Activated T-cell treated with anti-CD3 and anti-CD28 coated beads, Interleukin-2, amount 50 U/mL, for 1 hour (primary cell): ENCODE results near the gene CD164L2.
A peak's percentile ranks its signal among the peaks of the same experiment; 100 is the strongest.

Experiments used
- DNase-seq: peaks from one replicate; pipeline ENCODE4 v3.0.0-alpha.2; 2020

CD164L2 gene

DNA sequence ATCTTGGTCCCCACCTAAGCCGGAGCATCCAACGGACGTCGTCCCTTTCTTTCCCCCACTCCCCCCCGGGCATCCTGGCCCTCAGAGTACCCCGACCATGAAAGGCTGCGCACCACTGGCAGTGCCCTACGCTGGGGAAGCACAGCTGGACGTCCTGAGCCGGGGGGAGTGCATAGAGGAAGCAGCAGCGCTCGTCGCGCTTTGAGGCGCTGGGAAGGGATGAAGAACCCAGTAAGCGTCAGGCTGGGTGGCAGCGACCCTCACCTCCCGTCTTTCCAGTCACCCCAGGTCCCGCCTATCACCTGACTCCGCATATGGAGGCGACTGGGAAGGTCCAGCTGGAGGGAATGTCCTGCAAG is 22.1 kb downstream of the CD164L2 start:
- no peak for DNase-seq

DNA sequence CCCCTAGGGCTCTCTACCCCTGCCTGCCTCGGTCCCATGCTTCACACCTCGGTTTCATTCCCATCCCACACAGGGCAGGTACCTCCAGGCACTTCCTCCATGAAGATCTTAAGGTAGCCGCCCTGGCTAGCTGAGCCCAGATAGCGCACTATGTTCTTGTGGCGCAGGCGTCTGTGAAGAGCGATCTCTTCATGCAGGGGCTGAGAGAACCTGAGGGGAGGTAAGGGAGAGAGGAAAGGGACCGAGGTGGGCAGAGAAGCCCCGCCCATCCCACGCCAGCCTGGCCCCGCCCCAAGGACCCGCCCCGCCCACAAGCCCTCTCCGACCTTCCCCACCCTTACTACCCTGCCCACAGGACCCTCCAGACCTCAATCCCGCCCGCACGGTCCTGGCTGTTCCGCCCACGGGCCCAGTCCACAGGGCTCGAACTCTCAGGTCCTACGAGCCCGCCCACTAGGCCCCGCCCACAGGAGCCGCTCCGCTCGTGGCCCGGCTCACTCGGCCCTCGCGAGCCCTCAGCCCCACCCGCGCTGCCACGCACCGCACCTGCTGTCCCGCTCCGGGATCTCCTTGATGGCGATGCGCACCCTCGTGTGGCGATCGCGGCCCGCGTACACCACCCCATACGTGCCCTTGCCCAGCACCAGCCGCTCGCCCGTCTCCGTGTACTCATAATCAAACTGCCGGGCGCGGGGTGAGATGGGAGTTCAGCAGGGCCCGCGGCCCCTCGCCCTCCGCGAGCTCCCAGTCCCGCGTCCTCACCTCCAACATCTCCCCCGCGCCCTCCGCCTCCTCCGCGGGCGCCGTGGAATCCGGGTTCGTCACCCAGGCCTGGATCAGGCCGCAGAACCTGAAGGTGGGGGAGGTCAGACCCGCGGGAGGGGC is 22.7 kb downstream of the CD164L2 start:
- peak; percentile 65 for DNase-seq

DNA sequence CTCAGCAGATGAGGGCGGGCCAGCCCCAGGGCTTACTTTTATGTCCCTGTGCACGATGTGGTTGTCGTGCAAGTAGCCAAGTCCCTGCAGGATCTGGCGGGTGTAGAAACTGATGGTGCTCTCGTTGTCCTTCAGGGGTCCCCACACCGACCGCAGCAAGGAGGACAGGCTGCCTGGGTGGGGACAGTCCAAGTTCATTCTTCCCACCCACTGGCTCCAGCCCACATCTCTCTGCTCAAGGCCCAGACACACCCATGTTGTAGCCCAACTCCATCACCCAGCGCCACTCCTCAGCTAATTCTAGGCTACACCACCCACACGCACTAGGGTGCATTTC is 23.3 kb downstream of the CD164L2 start:
- no peak for DNase-seq

GRCh38 chr1:27358928-27359313 is 24.2 kb downstream of the CD164L2 start:
- DNase-seq, result no peak

DNA sequence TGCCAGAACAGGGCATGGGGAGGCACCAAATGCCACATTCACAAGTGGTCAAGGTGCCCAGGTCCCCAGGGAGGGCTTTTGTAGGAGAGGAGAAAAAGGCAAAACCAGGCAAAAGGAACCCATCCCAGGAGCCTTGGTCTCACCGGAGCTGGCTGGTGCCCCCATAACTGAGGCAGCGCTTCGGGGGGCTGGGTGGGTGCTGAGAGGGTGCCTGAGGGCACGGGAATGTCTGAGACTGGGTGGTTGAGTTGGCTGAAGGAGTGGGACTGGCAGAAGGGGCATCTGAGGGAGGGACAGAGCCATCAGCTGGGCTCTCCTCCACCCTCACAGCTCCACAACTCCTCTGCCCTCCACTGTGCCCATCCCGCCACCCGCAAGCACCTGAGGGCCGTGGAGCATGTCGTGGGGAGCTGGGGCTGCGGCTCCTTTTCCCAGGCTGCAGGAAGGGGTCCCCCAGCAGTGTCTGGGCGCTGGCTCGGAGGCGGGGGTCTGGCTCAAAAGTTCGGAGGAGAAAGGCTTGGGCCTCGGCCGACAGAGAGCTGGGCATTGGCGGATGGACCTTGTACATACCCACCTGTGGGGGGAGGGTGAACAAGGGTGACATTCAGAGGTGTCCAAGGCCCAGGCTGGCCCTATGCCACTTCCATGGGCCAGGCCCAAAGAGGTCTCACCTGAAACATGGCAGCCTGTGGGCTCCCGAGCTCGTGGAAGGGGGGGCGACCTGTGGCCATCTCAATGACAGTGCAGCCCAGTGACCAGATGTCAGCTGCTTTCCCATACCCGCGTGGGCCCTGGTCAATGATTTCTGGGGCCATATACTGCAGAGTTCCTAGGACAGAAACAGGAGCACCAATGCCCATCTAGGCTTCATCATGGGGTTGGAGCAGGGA is 24.9 kb downstream of the CD164L2 start:
- DNase-seq, result no peak

GRCh38 chr1:27357281-27358037 is 25.7 kb downstream of the CD164L2 start:
- DNase-seq, result peak; percentile 89

DNA sequence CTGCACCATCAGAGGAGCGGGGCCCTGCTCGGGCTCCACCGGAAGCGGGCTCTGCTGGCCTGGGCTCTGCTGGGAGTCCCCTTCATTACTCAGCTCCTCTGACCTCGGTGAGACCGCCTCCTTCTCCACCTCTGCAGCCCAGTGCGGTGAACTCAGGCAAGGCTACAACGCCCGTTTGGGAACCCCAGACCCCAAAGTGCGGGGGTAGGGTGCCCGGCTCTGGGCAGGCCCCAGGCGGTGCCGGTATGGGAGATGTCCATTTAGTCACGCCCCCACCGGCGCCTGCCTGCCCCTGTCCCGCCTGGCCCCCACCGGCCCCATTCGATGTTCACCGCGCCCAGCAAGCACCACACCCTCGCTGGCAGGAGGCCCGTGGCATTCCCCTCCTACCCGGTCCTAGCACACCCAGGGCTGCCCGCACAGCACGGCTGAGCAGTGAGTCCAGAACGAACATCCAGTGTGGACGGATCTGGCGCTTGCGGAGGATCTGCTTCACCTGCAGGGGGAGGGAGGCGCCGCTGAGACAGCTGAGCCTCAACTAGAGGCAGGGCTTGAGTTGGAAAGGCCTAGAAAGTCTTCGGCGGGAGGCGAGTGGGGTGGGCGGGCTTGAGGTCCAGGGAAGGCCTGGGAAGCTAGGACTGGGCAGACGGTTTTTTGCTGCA is 26.4 kb downstream of the CD164L2 start:
- DNase-seq, result no peak

DNA sequence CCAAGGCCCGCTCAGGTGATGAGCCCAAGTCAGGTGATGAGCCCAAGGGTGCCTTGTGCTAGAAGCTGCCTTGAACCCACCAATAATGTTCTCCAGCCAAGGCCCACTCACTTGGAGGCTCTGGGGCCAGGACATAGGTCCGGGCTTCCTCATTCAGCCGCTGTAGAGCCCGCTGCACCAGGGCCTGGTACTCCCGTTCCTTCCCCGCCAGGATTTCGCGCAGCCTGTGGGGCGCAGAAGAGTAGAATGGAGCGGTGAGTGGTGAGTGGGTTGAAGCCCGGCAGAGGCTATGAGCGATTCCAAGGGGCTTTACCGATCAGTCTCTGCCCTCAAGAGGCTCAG is 26.9 kb downstream of the CD164L2 start:
- DNase-seq, result no peak

DNA sequence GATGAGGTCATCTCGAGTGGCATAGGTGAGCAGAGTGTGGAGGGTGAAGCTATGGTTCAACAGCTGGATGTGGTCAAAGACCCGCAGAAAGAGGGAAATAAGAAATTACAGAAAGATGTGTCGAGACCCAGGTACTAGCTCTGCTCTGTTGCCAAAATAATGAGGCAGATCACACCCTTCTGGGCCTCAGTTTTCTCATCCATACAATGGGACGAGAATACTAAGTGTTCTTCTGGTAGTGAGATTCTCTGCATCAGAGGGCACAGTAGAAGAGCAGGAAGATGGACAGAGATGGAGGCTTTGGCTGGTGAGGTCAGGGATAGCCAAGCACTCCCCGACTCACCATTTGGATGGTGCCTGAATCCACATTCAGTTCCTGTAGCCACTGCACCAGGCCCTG is 27.4 kb downstream of the CD164L2 start:
- DNase-seq, result no peak

GRCh38 chr1:27353629-27354028 is 29.5 kb downstream of the CD164L2 start:
- DNase-seq, result no peak

DNA sequence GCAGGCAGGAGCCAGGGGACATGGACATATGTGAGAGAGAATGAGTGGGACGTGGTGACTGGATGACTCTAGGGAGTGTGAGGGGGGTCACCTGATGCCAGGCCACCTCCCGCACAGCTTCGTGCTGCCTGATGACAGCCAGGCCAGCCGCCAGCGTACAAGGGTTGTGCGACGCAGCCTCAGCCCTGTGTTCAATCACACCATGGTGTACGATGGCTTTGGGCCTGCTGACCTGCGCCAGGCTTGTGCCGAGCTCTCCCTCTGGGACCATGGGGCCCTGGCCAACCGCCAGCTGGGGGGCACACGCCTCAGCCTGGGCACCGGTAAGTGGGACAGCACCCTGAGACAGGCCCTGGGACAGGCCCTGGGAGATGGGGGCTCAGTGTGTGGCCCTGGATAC is 30.0 kb downstream of the CD164L2 start:
- DNase-seq, result no peak

GRCh38 chr1:27351541-27352107 is 31.5 kb downstream of the CD164L2 start:
- no peak for DNase-seq

DNA sequence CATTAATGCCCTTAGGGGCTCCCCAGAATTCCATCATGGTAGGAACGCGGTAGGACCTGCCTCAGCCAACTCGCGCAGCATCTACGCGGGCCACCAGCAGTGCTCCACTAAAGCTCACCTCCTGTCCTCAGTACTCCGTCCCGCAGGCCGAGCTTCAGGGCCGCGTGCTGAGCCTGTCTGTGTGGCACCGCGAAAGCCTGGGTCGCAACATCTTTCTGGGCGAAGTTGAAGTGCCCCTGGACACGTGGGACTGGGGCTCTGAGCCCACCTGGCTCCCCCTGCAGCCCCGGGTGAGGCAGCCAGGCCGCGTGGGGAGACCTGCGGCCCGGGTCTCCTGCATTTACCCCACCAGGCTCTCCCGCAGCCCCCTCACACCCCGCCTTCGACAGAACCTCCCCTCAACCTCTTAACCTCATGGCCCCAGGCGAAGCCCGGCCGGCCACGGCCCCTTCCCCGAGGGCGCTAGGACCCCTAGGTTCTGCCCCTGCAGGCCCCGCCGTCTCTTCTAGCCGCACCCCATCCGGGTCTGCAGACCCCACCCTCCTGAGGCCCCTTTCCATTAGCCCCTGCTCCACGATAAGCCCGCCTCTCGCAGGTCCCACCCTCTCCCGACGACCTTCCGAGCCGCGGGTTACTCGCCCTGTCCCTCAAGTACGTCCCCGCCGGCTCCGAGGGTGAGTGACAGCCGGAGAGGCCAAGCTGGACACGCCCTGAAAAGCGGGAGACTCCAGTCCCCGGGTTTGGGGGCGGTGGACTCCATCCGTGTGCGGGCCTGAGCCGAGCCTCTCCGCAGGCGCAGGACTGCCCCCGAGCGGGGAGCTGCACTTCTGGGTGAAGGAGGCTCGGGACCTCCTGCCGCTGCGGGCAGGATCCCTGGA is 32.2 kb downstream of the CD164L2 start:
- no peak for DNase-seq

- peak; percentile 28 for DNase-seq
Observed at GRCh38 chr1:27349784-27350662, 33.1 kb downstream of the CD164L2 start.

GRCh38 chr1:27348861-27349783 is 34.0 kb downstream of the CD164L2 start:
- DNase-seq, result peak; percentile 52

DNA sequence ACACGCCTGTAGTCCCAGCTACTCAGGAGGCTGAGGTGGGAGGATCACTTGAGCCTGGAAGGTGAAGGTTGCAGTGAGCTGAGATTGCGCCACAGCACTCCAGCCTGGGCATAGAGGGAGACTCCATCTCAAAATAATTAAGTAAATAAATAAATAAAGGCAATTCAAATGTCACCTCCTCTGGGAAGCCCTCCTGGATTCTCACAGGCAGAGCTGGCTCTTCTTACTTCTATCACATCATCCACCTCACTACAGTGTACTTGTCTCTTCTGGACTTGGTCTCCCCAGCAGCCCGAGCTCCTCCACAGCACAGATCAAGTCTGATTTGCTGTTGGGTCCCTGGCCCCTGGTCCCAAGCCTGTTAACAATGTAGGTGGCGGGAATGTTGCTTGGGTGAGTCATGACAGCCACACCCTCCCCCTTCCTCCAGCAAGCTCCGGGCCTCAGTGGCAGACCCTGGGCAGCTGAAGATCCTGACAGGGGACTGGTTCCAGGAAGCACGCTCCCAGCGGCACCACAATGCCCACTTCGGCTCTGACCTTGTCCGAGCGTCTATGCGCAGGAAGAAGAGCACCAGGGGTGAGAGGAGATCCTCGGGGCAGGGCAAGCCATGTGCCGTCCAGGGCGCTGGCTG is 36.0 kb downstream of the CD164L2 start:
- DNase-seq, result no peak

DNA sequence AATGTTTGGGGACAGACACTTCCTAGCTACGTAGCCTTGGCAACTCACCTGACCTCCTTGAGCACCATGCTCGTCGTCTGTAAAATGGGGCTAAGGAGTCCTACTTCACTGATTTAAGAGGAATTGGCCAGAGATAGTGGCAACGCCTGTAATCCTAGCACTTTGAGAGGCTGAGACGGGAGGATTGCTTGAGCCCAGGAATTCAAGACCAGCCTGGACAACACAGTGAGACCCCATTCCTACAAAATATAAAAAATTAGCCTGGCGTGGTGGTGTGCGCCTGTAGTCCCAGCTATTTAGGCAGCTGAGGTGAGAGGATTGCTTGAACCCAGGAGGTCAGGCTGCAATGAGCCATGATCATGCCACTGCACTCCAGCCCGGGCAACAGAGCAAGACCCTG is 36.8 kb downstream of the CD164L2 start:
- no peak for DNase-seq

GRCh38 chr1:27345272-27345671 is 37.9 kb downstream of the CD164L2 start:
- no peak for DNase-seq

GRCh38 chr1:27343639-27344025 is 39.5 kb downstream of the CD164L2 start:
- DNase-seq, result no peak
